Right hindlimb (tissue), 1 donor: ENCODE data around the gene DNM3.

Source experiments
- DNase-seq: peaks from one replicate; pipeline ENCODE4 v3.0.0-alpha.2; 2018

The DNM3 gene

DNA sequence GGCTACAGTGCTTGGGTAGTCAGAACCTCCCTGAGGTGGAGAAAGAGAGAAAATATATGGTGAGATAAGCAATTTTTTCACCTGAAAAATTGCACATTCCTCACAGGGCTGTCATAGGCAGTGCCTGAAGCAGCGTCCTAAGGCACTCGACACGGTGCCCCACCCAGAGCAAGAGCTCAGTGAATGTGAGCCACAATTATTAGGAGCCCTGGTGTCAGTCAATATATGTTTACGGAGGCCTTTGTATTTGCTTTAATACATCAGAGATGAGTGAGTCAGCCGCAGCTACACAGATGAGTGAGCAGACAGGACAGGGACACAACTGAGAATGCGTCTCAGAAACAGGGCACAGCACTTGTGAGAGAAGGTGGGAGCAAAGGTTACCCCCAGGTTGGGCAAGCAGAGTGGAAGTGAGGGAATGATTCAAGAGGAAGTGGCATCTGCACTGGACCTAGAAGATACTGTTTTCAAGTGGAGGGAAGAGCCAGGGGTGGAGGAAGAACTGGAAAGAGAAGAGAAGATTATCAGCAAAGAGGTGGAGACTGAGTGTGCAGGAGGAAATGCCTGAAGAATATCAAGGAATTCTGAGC, 607.8 kb downstream of the DNM3 start:
- DNase-seq: no peak

DNA sequence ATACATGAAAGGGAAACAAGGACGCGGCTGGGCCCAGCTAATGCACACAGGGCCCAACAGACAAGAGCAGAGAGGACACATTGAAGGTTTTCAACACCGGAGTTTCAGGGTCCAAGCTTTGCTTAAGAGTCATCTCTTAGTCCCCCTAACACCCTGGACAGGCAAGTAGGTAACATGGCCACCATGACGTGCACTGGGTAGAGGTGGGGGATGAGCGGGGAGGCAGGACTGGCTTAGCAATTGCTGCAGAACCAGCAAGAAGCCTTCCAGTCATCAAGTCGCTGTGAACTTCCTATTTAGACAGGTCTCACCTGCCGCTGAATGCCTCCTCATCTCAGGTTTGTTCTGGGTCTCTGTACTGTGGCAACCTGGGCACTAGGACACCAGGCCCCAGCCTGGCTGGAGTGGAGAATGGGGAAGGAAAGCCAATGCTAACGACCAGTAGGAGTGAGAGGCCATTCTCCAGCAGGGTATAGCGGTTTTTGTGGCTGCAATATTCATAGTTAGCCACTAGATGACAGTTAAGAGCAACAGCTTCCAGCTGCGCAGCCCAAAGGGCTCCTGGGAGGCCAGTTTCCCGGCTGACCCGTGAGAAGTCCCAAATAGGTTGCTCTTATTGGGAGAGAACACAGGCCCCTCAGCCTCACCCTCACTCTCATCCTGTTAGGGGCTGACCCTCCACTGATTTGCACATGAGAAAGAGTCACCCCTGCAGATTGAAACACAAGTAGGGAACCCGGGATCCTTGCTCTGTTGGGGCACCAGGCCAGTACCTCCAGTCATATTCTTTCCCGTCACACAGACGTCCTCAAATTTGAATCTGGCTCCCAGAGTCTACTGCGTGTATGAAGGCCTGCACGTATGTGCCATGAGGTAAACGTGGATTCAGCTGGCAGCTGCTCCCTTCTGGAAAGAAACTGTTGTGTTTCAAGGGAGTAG, 608.6 kb downstream of the DNM3 start:
- peak; percentile 59 for DNase-seq

DNA sequence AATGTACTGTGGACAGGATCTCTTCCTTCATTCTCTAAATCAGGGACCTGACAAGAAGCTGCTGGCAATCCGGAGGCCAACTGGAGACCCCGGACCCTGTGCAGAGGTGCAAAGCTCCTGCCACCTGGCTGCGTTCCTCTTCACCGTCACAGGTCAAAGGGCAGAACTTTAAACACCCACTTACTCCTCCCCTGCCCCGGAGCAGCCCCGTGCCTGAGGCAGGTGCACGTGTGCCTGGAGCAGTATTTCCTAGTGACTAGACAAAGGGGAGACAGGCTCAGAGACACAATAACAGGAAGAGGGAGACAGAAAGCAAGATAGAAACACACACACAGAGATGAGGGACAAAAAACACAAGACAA, 609.2 kb downstream of the DNM3 start:
- no peak for DNase-seq

DNA sequence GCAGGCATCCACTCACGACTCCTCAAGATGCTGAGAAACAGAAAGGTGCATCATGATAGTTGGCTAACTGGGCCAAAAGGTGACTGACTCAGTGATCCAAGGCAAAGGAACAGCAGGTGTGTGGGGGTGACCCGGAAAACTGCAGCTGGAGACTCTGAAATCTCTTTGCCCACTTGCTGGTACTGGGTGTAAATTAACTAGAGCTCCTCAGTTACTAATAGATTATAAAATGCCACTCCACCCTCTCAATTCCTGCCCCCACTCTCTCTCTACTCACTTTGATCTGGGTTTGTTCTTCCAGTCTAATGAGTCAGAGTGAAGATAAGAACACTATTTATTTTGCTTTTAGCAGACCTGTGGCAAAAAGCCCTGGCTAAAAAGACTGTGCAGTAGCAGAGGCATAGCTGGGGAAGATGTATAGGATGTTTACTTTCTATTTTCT, 609.7 kb downstream of the DNM3 start:
- DNase-seq: no peak

DNA sequence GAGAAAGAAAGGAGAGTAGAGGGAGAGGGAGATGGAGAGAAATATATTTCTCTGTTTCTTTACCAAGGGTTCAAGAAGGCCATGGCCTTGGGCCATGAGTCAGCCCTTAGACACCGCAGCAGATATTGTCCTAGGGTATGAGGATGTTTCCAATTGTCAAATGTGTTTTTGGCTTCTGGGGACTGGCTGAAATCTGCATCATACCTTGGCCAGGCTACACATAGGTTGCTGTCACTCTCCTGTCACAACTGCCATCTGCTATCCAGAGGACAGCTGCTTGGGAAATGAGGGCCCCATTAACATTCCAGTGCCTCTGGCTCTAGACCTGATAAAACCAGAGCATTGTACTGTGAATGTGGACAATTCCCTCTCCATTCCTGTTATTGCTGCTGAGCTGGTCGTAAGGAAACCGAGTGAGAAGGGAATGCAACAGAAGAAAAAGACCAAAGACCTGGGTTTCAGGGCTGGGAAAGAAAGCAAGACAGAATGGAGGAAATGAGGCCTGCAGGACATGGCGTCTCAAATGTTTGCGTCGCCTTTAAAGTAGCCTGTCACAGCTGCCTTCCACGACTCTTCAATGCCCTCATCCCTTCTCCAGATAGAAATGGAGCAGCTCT, 611.3 kb downstream of the DNM3 start:
- DNase-seq: peak; percentile 49

DNA sequence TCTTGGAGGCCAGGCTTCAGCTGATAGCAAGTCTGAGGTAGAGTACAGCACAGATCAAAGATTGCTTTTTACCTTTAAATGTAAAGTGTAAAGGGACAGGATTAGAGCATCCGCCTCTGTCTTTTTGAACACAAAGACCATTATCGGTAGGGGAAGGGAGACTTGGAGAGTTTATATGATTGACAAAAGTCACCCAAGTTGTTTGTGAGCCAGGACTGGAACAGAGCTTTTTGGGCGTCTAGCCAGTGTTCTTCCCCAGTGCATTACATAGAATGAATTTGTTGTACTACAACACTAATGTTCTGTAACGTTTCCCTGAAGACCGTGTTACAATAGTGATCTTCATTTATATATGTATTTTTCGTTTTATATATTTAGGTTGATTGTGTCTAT, 611.9 kb downstream of the DNM3 start:
- DNase-seq: no peak

DNA sequence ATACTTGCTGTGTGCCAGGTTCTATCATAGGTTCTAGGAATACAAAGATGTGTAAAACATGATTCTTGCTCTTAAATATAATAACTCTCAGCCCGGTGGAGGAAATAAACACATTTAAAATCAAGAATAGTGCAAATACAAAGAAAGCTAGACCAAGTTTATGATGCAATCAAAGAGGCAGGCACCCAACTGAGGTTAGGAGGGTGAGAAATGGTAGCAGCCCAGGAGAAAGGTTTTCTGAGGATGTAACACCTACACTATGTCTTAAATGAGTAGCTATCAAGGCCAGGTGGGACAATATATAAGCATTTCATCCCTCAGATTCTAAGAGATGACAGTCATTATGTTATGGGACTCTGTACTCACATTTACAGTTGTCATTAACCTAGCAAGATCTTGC, 612.3 kb downstream of the DNM3 start:
- DNase-seq: no peak

DNA sequence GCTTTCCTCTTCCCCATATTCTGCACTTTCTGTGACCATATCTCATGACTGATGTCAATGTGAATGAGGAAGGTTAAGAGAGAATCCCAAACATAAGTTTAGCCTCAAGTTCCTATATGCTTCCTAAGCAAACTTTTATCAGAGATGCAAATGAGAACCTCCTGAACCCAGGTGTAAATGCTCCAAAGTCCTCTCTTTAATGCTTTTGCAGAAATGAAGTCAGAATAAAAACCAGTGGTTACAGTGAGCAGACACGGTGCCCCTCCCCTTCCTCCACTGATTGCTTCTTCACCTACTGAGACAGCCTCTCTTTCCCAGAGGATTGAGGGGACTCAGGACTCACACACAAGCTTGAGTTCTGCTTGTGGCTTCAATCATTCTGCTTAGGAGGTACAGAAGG, 614.2 kb downstream of the DNM3 start:
- DNase-seq: no peak

DNA sequence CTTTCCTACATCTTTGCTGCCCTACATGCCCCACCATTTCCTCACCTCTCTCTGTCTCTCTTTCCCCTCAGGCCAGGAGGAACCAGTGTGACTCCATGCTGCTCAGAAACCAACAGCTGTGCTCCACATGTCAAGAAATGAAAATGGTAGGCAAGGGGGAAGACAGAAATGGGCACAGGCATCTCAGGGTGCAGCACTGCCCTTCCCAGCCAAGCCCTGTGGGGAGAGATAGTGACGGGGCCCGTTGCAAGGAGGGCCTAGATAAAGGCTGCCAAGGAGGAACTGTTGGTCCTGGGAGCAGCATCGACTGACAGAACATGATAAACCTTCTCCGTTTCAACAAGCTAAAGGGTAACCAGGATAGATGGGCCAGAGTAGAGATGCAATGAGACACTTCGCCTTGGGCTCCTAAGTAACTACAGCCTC, 615.1 kb downstream of the DNM3 start:
- no peak for DNase-seq

DNA sequence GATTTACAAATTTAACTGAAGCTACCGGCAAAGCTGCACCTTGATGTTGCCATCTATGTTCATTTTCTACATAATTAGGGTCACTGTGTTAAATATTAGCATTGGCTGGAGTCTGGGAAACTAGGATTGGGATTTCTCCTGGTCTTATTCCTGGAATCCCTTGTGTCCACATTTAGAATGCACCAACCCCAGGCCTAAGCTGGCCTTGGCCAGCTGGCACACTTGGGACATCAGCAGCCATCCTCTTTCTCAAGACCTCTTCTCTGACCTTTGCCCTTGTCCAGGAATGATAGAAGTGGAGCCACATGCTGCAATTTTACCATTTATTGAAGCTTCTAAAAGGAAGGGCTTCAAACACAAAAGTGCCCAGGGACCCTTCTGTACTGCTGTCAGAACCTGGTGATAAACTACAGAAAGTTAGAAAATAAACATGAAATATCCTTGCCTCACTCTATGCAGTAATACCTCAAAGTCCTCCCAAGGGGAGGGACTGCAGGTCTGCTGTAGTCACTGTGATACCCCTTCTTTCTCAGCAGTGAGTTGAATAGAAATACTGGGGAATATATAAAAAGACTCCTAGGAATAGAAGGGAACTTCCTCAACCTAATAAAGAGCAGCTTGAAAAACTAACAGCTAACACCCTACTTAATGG, 616.3 kb downstream of the DNM3 start:
- no peak for DNase-seq

DNA sequence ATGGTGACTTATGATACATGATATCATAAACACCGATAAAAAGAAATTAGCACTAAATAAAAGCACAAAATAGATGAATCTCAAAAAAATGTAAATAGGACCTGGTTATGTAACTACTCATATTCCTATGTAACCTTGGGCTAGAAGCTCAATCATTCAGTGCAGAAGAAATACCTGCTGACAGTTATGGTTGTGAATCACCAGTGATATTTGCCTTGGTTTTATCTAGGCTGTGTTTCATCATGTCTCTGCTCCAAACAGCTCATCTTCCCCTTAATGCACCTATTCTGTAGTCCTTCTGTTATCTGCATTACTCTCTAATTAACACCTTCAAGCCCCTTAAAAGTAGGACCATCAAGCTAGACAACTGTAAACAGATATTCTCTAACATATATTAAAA, 618.9 kb downstream of the DNM3 start:
- no peak for DNase-seq

DNA sequence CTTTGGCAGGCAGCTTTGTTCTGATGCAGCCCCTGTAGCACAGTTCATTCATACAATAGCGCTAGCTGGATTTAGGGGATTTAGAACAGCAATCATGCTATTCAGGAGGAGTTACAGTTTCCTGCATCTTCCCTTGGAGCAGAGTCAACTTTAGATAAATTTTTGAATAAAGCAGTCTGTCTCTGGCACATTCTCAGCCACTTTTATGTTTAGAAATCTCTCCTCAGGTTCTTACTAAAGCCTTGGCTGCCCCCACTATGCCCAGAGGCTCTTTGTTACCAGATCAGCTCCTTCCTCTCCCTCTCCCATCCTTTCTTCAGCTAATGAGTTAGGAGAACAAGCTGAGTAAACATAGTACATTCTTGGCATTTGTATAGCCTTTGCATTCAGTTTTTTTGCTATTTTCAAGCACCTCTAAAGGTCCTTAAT, 619.6 kb downstream of the DNM3 start:
- DNase-seq: no peak
